Measurements from ENCODE around the gene GNE. TPM values are rescaled to one million over a fixed set of nuclear protein-coding genes. Genes with fewer than 3 reads are reported as not detected.

GNE gene
- total and polyA plus RNA-seq, 2 of the 13 experiments (the other 11 are each of a cell fraction or from before 2014, with no cell fraction given): 16.1 to 24.1 TPM

DNA sequence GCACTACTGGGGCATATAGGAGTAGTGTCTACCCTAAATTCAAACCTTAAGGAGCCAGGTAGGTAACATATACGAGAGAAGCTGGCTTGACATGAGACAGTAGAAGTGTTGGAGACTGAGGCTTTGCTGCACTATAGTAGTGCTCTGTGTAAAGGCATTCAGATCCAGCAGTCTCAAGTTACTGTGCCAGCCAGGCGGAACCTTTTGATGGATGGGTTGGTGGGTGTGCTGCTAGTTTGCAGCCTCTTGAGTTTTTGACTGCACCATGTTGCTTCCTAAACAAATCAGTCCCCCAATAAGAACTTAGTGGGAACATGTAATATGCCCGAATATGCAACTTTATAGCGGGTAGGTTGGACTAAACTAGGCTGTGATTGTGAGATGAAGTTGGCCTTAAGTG is 66.1 kb downstream of the GNE start:
- H3K4me3 ChIP-seq (replicated peaks in 1 of 3; ENCODE audit: insufficient read depth in 1 of 3, low read depth in 2 of 3, low read length in 3 of 3): peak overlapping the region; percentile 84 to 86 (median 85)
- ChIA-PET CTCF (ENCODE audit: low intra/inter-chr PET ratio, low total read pairs) (no interaction called here), POLR2A (interaction anchor here (2.1 to 5.3 kb wide), 2 partner anchors 14 to 66 kb away, joined by 23 to 62 read pairs; partner anchors contain the start of gene GNE)
- peak overlapping the region; percentile 90 for H3K9ac ChIP-seq (ENCODE audit: insufficient read depth, low read depth, low read length)
- no TSS peak for BruUV-seq (replicated peaks)
- 73% methylated on average over 4 of the region's 4 CpGs for WGBS (ENCODE audit: low lambda C conversion rate)
- peaks cover 36% of the 10 kb centered on the region for H3K4me1 ChIP-seq (ENCODE audit: insufficient read depth, low read length)
- in situ Hi-C loops (cut with HindIII; ENCODE audit: extremely low pct_ligation_motif_present, low pct_unique_long_range_greater_than_20kb): no loop called here
- DNase-seq (ENCODE audit: low spot score) (no peak), ATAC-seq (no peak), FAIRE-seq (no peak)
- H3K4me2 ChIP-seq (ENCODE audit: low read depth, low read length): peak overlapping the region; percentile 96
- H4K20me1 ChIP-seq (ENCODE audit: insufficient read depth, low read length): peaks cover 14% of the 10 kb centered on the region
- H3K27ac ChIP-seq (ENCODE audit: extremely low read length, insufficient read depth, low read length): no peak overlapping the region
- intact Hi-C loops (cut with micrococcal nuclease; ENCODE audit: unreplicated experiment): no loop called here
- no peaks in the 10 kb centered on the region for H3K9me3 ChIP-seq (ENCODE audit: low read length)
- peaks cover 38% of the 10 kb centered on the region for H3K79me2 ChIP-seq (ENCODE audit: insufficient read depth, low read length)
- no peak overlapping the region for H2AFZ ChIP-seq (ENCODE audit: low read length)
- peaks cover 1 to 6% of the 10 kb centered on the region in 2 experiments; a peak in 2 of 5 replicates for H3K36me3 ChIP-seq (replicated peaks in 1 of 2; ENCODE audit: control insufficient read depth in 1 of 2, insufficient read depth in 2 of 2, low read length in 2 of 2)
- TF ChIP-seq KDM3A (CRISPR knock-in tag; IDR thresholded peaks at IDR 0.05; ENCODE audit: low read depth) (no peak), U2AF1 (optimal IDR thresholded peaks at IDR 0.05; ENCODE audit: low read depth, low read length) (no peak), RBFOX2 (IDR thresholded peaks at IDR 0.05; ENCODE audit: low read depth, low read length) (0 out of 2 replicates have a peak, but pooled peaks have one; percentile 3), ZFP1 (CRISPR knock-in tag; IDR thresholded peaks at IDR 0.05) (no peak), POLR2G (IDR thresholded peaks at IDR 0.05; ENCODE audit: low read depth, low read length) (0 out of 2 replicates have a peak, but pooled peaks have one; percentile 6), ZNF83 (CRISPR knock-in tag; IDR thresholded peaks at IDR 0.05; ENCODE audit: borderline replicate concordance) (no peak), ZNF547 (CRISPR knock-in tag; IDR thresholded peaks at IDR 0.05) (no peak), ZNF18 (CRISPR knock-in tag; IDR thresholded peaks at IDR 0.05; ENCODE audit: insufficient replicate concordance) (peak; percentile 30)
- TF ChIP-seq, protein P1, sequence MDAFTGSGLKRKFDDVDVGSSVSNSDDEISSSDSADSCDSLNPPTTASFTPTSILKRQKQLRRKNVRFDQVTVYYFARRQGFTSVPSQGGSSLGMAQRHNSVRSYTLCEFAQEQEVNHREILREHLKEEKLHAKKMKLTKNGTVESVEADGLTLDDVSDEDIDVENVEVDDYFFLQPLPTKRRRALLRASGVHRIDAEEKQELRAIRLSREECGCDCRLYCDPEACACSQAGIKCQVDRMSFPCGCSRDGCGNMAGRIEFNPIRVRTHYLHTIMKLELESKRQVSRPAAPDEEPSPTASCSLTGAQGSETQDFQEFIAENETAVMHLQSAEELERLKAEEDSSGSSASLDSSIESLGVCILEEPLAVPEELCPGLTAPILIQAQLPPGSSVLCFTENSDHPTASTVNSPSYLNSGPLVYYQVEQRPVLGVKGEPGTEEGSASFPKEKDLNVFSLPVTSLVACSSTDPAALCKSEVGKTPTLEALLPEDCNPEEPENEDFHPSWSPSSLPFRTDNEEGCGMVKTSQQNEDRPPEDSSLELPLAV (CRISPR knock-in tag; conservative IDR thresholded peaks at IDR 0.05; ENCODE audit: low read depth): no peak
- TF ChIP-seq, protein P2, sequence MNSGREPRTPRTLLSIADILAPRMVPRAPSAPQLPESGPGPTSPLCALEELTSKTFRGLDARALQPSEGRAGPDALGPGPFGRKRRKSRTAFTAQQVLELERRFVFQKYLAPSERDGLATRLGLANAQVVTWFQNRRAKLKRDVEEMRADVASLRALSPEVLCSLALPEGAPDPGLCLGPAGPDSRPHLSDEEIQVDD (CRISPR knock-in tag; IDR thresholded peaks at IDR 0.05; ENCODE audit: borderline replicate concordance): no peak
- no peaks in the 10 kb centered on the region; a peak in 1 of 5 replicates for H3K27me3 ChIP-seq (ENCODE audit: control insufficient read depth in 1 of 2, insufficient read depth in 2 of 2, low read length in 2 of 2)
